Measurements from ENCODE around the gene MRPL55.

DNA sequence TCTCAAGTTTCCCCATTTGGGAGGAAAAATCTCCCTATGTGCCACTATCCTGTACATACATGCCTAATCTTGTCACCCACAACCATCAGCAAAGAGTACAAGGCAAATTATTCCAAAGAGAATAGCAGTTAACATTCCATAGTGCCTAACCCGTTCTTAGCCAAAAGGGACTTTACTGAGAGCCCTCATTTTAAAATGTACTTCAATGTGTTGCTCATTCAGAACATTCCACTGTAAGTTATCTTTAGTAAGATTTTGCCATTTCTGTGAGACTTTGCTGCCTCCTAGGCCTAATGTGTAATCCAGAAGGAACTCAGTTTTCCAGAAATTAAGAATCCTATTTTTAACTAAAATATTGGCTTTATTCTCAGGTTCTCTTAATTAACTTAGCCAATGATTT is 11.3 kb upstream of the MRPL55 start:
- TF ChIP-seq, protein P1, sequence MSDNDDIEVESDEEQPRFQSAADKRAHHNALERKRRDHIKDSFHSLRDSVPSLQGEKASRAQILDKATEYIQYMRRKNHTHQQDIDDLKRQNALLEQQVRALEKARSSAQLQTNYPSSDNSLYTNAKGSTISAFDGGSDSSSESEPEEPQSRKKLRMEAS (IDR thresholded peaks at IDR 0.05; ENCODE audit: low read depth, low read length), result no peak
- TF ChIP-seq, protein P2, sequence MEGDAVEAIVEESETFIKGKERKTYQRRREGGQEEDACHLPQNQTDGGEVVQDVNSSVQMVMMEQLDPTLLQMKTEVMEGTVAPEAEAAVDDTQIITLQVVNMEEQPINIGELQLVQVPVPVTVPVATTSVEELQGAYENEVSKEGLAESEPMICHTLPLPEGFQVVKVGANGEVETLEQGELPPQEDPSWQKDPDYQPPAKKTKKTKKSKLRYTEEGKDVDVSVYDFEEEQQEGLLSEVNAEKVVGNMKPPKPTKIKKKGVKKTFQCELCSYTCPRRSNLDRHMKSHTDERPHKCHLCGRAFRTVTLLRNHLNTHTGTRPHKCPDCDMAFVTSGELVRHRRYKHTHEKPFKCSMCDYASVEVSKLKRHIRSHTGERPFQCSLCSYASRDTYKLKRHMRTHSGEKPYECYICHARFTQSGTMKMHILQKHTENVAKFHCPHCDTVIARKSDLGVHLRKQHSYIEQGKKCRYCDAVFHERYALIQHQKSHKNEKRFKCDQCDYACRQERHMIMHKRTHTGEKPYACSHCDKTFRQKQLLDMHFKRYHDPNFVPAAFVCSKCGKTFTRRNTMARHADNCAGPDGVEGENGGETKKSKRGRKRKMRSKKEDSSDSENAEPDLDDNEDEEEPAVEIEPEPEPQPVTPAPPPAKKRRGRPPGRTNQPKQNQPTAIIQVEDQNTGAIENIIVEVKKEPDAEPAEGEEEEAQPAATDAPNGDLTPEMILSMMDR (IDR thresholded peaks at IDR 0.05; ENCODE audit: low read depth, low read length), result no peak
- TF ChIP-seq POLR2A (IDR thresholded peaks at IDR 0.05; ENCODE audit: extremely low read depth, insufficient read length), result no peak
- no peak for TF ChIP-seq MYC (IDR thresholded peaks at IDR 0.05; ENCODE audit: low read depth, low read length)
